ENCODE measurements around the gene RPSA. TPM values are rescaled to one million over a fixed set of nuclear protein-coding genes. Genes with fewer than 3 reads are reported as not detected.
A peak's percentile ranks its signal among the peaks of the same experiment; 100 is the strongest.
"Not testable (repeated sequence)": the region's sequence is repeated elsewhere in the genome, so short reads cannot be mapped to it uniquely, and the experiment has no call there.

RPSA gene
- total RNA-seq, 1 donor from 2014 or later = 1,633 TPM

DNA sequence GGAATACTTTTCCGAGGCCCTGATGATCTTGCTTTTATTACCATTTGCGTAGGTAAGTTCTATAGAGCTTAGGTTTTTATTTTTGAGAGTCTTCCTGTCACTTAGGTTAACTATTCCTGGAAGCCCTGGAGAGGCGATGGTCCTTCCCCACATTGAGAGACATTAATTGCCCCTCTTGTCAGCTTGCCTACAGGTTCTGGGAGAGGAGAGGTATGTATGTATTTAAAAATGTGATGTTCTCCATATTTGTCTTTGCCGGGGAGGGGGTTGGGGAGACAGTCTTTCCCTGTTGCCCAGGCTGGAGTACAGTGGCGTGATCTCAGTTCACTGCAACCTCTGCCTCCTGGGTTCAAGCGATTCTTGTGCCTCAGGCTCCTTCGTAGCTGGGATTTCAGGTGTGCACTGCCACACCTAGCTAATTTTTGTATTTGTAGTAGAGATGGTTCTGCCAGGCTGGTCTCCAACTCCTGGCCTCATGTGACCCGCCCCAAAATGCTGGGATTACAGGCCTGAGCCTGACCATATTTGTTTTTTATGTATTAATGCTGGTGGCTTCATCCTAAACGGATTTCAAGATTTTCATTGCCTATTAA lies 6.2 kb downstream of the RPSA start:
- Mint-ChIP-seq H3K4me3 (peak overlapping the region; percentile 25), H3K36me3 (ENCODE audit: low read depth) (peaks cover 46% of the 10 kb centered on the region), H3K4me1 (peaks cover 30% of the 10 kb centered on the region), H3K9me3 (no peaks in the 10 kb centered on the region), H3K27ac (ENCODE audit: unreplicated experiment) (no peak overlapping the region), H3K27me3 (ENCODE audit: low read depth) (no peaks in the 10 kb centered on the region)
- TF ChIP-seq, protein P1, sequence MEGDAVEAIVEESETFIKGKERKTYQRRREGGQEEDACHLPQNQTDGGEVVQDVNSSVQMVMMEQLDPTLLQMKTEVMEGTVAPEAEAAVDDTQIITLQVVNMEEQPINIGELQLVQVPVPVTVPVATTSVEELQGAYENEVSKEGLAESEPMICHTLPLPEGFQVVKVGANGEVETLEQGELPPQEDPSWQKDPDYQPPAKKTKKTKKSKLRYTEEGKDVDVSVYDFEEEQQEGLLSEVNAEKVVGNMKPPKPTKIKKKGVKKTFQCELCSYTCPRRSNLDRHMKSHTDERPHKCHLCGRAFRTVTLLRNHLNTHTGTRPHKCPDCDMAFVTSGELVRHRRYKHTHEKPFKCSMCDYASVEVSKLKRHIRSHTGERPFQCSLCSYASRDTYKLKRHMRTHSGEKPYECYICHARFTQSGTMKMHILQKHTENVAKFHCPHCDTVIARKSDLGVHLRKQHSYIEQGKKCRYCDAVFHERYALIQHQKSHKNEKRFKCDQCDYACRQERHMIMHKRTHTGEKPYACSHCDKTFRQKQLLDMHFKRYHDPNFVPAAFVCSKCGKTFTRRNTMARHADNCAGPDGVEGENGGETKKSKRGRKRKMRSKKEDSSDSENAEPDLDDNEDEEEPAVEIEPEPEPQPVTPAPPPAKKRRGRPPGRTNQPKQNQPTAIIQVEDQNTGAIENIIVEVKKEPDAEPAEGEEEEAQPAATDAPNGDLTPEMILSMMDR (conservative IDR thresholded peaks at IDR 0.05) = no peak
- no peak for DNase-seq (ENCODE audit: low read depth, low spot score)

DNA sequence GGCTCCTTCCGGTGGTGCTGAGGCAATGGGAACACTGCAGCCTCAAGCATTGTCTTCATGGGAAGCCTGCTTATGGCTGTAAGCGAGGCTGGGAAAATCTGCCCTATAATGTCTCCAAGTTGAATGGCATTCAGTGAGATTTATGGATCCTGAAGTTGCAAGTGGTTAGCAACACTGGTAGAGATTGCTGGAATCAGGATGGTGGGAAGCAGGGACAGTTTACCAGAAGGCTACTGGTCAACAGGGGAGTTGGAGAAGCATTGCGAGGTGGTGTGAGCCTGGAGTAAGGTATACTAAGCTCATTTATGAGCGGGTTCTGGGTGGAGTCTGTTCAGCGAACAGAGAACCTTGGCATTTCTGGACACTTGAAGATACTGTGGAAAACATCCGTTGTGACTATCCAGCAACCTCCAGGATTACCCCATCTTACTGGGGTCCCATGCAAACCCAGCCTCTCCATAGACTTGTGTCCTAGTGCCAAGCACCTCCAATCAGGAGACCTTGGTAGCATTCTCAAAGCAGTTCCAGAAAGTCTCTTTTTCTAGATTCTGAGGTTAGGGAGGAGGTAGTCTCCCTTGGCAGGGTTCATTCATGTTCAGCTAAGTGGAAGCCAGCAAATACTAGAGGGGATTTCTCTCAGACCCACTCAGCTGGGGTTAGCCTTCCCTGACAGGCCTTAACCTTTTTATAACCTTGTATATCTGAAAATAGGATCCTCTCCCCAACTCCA lies 7.3 kb downstream of the RPSA start:
- TF ChIP-seq, protein P1 (conservative IDR thresholded peaks at IDR 0.05) = no peak
- Mint-ChIP-seq H3K27me3 (ENCODE audit: low read depth) (no peaks in the 10 kb centered on the region), H3K9me3 (no peaks in the 10 kb centered on the region), H3K4me1 (peaks cover 27% of the 10 kb centered on the region), H3K27ac (ENCODE audit: unreplicated experiment) (no peak overlapping the region), H3K36me3 (ENCODE audit: low read depth) (peaks cover 40% of the 10 kb centered on the region), H3K4me3 (peak overlapping the region; percentile 25)
- DNase-seq (ENCODE audit: low read depth, low spot score) = no peak

DNA sequence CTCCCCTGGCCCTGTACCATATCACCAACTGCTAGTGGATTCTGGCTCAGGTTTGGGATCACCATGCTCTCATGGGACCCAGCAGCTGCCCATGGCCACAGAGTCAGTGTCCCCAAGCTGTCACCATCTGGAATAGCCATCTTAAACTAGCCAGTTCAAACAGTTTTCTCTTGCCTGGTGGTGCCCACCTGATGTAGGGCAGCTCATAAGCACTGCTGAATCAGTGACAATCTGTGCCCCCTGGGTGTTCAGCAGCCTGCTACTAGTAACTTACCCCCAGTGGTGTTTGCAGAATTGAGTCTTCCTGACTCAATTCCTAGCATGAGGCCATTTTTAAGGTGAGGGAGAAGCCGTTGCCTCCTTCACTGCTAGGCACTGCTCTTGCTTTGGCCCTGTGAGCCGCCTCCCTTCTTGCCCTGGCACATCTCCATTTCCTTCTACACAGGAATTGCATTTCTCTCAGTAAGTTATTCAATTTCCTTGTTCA lies 7.9 kb downstream of the RPSA start:
- H3K4me3 Mint-ChIP-seq = peak overlapping the region; percentile 25
- no peaks in the 10 kb centered on the region for H3K9me3 Mint-ChIP-seq
- peaks cover 38% of the 10 kb centered on the region for H3K36me3 Mint-ChIP-seq (ENCODE audit: low read depth)
- peaks cover 23% of the 10 kb centered on the region for H3K4me1 Mint-ChIP-seq
- TF ChIP-seq, protein P1 (conservative IDR thresholded peaks at IDR 0.05) = no peak
- H3K27me3 Mint-ChIP-seq (ENCODE audit: low read depth) = no peaks in the 10 kb centered on the region
- DNase-seq (ENCODE audit: low read depth, low spot score) = no peak
- H3K27ac Mint-ChIP-seq (ENCODE audit: unreplicated experiment) = no peak overlapping the region

DNA sequence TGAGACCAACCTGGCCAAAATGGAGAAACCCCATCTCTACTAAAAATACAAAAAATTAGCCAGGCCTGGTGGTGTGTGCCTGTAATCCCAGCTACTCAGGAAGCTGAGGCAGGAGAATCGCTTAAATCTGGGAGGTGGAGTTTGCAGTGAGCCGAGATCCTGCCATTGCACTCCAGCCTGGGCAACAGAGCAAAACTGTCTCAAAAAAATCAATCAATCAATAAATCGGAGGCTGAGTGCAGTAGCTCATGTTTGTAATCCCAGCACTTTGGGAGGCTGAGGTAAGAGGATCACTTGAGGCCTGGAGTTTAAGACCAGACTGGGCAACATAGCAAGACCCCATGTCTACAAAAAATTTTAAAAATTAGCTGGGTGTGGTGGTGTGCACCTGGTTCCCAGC lies 8.8 kb downstream of the RPSA start:
- Mint-ChIP-seq H3K4me1 (peaks cover 17% of the 10 kb centered on the region), H3K36me3 (ENCODE audit: low read depth) (peaks cover 33% of the 10 kb centered on the region)
- H3K4me3 Mint-ChIP-seq; DNase-seq (ENCODE audit: low read depth, low spot score); H3K27me3 Mint-ChIP-seq (ENCODE audit: low read depth); H3K9me3 Mint-ChIP-seq; H3K27ac Mint-ChIP-seq (ENCODE audit: unreplicated experiment): not testable (repeated sequence)

DNA sequence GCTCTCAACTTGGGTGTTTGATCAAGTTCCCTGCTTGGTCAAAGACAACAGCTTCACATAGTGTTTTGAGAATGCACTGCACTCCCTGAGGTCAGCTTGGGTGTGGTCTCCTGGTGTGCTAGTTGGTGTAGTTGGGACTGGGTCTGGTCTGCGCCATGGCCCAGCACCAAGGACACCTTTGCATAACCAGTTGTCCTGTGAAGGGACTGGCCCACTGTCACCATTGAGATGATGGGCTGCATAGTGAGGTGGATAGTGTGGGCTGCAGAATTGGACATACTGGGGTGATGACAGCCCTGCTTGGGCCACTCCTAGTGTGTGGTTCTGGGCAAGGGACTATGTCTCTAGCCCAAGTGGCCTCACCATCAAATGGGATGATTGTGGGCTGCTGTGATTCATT lies 9.5 kb downstream of the RPSA start:
- TF ChIP-seq, protein P1 (conservative IDR thresholded peaks at IDR 0.05) = no peak
- Mint-ChIP-seq H3K27ac (ENCODE audit: unreplicated experiment) (no peak overlapping the region), H3K36me3 (ENCODE audit: low read depth) (peaks cover 29% of the 10 kb centered on the region), H3K4me1 (peaks cover 13% of the 10 kb centered on the region), H3K9me3 (no peaks in the 10 kb centered on the region), H3K4me3 (peak overlapping the region; percentile 60), H3K27me3 (ENCODE audit: low read depth) (no peaks in the 10 kb centered on the region)
- DNase-seq (ENCODE audit: low read depth, low spot score) = no peak

DNA sequence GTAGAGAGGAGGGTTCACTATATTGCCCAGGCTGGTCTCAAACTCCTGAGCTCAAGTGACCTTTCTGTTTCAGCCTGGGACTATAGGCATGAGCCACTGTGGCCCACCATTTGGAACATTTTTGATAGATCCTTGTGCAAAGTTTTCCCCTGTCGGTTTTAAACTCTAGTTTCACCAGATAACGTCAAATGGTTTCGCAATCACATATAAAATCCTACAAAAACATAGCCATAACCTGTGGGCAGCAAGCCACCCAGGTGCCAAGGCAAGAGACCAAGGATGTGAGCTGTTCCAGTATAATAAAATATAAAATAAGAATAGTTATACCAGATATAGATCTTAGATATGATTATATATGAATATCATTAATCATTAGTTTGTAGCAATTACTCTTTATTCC lies 10.5 kb downstream of the RPSA start:
- Mint-ChIP-seq H3K4me3 (peak overlapping the region; percentile 44), H3K36me3 (ENCODE audit: low read depth) (peaks cover 21% of the 10 kb centered on the region)
- DNase-seq (ENCODE audit: low read depth, low spot score); H3K27ac Mint-ChIP-seq (ENCODE audit: unreplicated experiment); H3K9me3 Mint-ChIP-seq; H3K27me3 Mint-ChIP-seq (ENCODE audit: low read depth); H3K4me1 Mint-ChIP-seq: not testable (repeated sequence)

DNA sequence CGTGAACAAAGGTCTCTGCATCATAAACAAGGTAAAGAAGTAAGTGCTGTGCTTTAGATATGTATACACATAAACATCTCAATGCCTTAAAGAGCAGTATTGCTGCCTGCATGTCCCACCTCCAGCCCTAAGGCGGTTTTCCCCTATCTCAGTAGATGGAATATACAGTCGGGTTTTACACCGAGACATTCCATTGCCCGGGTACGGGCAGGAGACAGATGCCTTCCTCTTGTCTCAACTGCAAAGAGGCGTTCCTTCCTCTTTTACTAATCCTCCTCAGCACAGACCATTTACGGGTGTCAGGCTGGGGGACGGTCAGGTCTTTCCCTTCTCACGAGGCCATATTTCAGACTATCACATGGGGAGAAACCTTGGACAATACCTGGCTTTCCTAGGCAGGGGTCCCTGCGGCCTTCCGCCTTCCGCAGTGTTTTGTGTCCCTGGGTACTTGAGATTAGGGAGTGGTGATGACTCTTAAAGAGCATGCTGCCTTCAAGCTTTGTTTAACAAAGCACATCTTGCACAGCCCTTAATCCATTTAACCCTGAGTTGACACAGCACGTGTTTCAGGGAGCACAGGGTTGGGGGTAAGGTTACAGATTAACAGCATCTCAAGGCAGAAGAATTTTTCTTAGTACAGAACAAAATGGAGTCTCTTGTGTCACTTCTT lies 12.2 kb downstream of the RPSA start:
- H3K4me1 Mint-ChIP-seq; H3K4me3 Mint-ChIP-seq; H3K9me3 Mint-ChIP-seq; H3K36me3 Mint-ChIP-seq (ENCODE audit: low read depth); H3K27me3 Mint-ChIP-seq (ENCODE audit: low read depth); H3K27ac Mint-ChIP-seq (ENCODE audit: unreplicated experiment); DNase-seq (ENCODE audit: low read depth, low spot score): not testable (repeated sequence)
